Stimulated activated CD8-positive, alpha-beta memory T cell treated with anti-CD3 and anti-CD28 coated beads, Interleukin-4, amount 100 ng/mL, for 4 hours (primary cell): ENCODE results near the gene MPZL3.

Experiments
- DNase-seq, 2 donors: peaks; one replicate each; pipeline ENCODE4 v3.0.0-alpha.2; 2020; ENCODE audit warnings: low read depth in 2 of 2, low spot score in 1 of 2

Gene MPZL3

DNA sequence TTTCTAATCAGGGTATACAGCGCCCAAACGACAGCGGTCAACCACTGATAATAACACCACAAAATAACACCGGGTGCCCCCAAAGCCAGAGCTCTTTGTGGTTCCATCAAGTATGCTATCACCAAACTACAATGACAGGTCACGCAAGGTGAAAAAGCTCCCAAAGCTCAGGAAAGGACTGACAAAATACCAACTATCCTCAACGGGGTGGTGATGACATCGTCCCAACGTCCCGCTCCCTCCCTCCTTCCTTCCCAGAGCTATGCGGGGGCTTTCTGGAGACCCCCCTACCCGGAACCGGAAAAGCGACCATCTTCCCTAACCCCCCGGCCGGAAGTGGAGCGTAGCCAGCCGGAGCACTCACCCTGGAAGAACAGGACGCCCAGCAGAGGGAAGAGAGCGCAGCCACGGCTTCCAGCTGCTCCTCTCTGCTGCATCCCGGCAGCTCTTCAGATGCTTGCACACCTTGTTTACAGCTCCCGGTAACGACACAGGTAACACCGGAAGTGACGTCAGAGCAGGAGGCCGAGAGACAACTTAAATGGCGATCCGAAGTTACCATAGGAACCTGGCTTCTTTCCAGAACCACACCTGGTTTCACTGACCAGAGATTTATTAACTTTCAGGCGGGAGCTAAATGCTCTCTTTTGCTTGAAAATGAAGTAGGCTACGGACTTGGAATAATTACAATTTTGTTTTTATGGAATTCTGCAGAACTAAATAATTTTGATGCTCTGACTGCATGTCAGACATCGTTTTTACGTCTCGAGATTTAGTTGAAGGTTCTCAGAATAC lies at the start of gene MPZL3:
TSS of gene MPZL3 (minus strand) at position 508 of the 795 bp plus-strand sequence. CDS start at position 437, 71 bp downstream.
- peak; percentile 60 to 72 for DNase-seq

- DNase-seq, result no peak
Observed at GRCh38 chr11:118301600-118302195, 49.5 kb upstream of the MPZL3 start.

- DNase-seq, result no peak
Observed at GRCh38 chr11:118295815-118296454, 43.8 kb upstream of the MPZL3 start.

GRCh38 chr11:118295199-118295598 lies 43.0 kb upstream of the MPZL3 start:
- no peak for DNase-seq

GRCh38 chr11:118294053-118294452 lies 41.9 kb upstream of the MPZL3 start:
- DNase-seq, result no peak

GRCh38 chr11:118291477-118292135 lies 39.4 kb upstream of the MPZL3 start:
- no peak for DNase-seq

DNA sequence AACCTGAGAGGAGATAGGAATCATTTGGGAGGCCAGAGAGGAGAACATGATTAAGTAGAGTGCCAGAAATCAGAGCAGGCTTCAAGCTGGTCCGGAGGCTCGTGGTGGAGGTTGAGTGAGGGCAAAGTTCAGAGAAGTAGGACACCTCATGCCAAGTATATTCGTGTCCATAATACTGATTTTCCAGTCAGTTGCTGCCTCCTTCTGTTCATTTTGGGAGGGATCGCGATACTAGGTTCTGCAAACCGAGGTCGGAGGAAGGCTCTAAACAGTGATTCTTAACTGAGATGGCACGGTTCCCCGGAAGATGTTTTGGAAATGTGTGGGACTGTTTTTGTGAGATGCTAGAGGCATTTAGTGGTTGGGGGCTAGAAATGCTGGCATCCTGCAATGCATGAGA lies 38.8 kb upstream of the MPZL3 start:
- DNase-seq, result no peak

DNA sequence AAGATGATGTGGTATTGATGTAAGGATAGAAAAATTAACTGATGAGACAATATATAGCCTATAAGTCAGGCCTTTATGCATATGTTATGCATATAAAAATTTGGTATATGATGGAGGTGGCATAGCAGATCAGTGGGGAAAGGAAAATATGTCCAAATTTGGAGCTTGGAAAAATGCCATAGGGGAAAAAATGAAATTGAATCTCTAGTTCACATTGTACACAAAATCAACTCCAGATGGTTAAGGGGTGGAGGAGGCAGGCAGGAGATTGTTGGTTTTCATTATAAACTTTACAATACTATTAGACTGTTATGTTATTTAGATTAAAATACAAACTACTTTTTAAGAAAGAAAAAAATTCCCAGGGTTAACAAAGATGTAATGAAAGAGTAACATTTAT lies 37.2 kb upstream of the MPZL3 start:
- no peak for DNase-seq

GRCh38 chr11:118287006-118287405 lies 34.8 kb upstream of the MPZL3 start:
- DNase-seq, result no peak

- no peak for DNase-seq
Observed at GRCh38 chr11:118286545-118286944, 34.4 kb upstream of the MPZL3 start.

- no peak for DNase-seq
Observed at GRCh38 chr11:118283756-118284350, 31.7 kb upstream of the MPZL3 start.

- no peak for DNase-seq
Observed at GRCh38 chr11:118283037-118283636, 31.0 kb upstream of the MPZL3 start.

DNA sequence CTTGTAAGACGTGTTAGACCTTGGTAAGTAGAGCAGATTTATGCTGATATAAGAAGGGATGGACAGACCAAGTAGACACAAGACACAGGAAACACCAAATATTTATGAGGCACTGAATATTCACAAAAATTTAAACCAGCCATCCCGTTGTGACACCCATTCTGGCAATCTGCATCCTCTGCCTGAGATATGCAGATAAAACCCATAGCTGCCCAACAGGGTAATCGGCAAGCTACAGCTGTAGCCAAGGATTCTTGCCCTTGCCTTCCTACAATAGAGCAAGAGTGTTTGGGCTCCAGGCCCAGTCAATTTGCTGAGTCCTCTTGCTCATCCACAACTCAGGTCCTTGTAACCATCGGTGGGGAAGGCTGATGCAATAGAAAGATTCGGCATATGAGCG lies 30.4 kb upstream of the MPZL3 start:
- DNase-seq, result no peak

- DNase-seq, result no peak
Observed at GRCh38 chr11:118281284-118281683, 29.1 kb upstream of the MPZL3 start.

GRCh38 chr11:118277312-118277711 lies 25.1 kb upstream of the MPZL3 start:
- DNase-seq, result no peak

- DNase-seq, result no peak
Observed at GRCh38 chr11:118276422-118276821, 24.3 kb upstream of the MPZL3 start.

DNA sequence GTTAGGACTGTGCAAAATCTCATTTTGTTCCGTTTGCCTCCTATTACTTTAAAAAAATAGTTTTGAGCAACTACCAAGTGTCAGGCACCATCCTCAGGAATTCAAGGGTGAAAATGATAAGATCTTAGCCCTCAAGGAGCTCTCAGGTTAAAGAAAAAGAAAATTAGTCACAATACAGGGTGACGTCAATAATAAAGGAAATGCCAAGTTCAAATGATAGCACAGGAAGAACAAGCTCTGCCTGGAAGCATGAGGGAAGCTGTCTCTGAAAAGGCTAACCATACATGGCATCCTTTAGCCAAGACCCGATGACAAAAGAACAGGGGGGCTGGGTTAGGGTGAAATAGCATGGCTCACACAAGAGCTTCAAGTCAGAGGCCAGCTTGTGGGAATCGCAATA lies 23.0 kb upstream of the MPZL3 start:
- DNase-seq, result no peak

DNA sequence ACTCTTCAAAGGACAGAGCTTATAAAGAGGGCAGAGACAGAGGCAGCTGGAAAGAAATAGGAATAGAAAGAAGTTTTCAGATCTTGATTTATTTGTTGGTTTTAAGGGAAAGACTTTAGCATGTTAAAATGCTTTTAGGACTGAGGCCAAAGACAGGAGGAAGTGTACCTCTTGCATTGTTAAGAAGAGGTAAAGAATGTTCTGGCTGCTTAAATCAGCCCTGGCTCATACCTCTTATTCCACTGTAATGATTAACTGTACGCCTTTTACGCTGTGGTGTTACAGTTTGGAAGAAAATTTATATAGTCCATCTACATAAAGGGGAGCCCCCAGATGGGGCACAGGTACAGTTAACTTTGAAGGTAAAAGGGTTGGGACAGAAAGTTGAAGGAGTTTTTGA lies 22.0 kb upstream of the MPZL3 start:
- DNase-seq, result no peak

DNA sequence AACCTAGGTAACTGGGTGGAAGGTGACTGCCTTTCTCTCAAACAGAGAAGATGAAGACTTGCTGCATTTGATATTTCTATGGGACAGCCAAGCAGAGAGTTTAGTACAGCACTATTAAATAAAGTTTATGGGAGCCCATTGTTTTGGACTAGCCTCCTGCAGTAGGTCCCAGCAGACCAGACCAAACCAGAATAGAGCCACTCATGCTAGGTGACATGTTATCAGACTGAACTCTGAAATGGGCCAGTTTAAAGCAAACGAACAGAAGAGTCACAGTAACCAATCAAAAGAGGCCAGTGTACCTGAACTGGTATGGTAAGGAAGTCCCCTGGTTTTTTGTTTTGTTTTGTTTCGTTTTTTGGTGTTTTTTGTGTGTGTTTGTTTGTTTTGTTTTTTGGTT lies 19.8 kb upstream of the MPZL3 start:
- DNase-seq, result no peak

DNA sequence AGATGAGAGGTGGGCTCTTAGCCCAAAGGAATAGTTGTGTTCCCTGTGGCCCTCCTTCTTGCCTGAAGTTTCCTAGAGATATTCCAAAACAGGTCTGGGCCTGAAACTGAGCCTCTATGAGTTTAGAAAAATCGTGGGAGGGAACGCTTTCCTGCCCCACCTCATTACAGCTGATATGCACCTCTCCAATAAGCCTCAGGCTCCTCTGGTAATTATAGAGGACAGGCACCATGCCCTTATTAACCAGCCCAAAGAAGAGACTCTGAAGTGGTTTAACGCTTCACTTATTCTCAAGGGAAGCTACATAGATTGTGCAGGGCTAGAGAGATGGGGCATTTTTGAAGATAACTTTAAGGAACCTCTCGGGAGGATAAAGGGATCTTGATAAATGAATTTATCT lies 15.3 kb upstream of the MPZL3 start:
- no peak for DNase-seq

DNA sequence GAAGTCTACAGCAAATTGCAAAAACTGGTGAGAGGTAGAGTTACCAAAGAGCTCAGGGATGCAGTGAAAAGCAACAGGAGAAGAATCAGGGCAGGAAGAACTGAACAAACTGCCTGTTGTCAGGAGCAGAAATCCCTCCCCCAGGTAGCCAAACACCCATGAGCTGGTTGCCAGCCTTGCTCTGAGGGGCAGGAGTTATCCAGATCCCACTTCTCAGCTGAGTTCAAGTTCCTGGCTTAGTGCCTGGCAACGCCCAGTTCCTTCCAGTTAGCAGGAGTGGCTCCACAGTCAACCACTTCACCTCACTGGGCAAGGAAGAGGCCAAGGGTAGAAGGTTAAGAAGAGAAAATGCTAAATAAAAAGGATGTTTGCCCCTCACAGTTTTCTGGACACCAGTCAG lies 13.8 kb upstream of the MPZL3 start:
- no peak for DNase-seq
